WERI-Rb-1 (cell line): Measurements from ENCODE around the gene TMEM125.

Experiments
- DNase-seq: peaks from one replicate; pipeline ENCODE4 v3.0.0-alpha.2; 2020
- H3K27ac ChIP-seq: fragments of 250-450 bp; sonication (Bioruptor Pico); 2 replicates; pipeline ENCODE4 v1.5.1; 2020; ENCODE audit warnings: mild to moderate bottlenecking, moderate library complexity
- H3K27me3 ChIP-seq: fragments of 250-450 bp; sonication (Bioruptor Pico); 2 replicates; pipeline ENCODE4 v1.5.1; 2021; ENCODE audit warnings: mild to moderate bottlenecking, low read depth, moderate library complexity; ENCODE audit not compliant: insufficient read depth, severe bottlenecking
- H3K36me3 ChIP-seq: fragments of 250-450 bp; sonication (Bioruptor Pico); 2 replicates; pipeline ENCODE4 v1.5.1; 2020; ENCODE audit warnings: mild to moderate bottlenecking, moderate library complexity
- H3K4me3 ChIP-seq: 2 replicates; pipeline ENCODE4 v1.5.1; 2011; ENCODE audit warnings: low read depth, mild to moderate bottlenecking, control low read depth, low read length
- H3K9me3 ChIP-seq: fragments of 250-450 bp; sonication (Bioruptor Pico); 2 replicates; pipeline ENCODE4 v1.5.1; 2021; ENCODE audit warnings: mild to moderate bottlenecking, moderate library complexity; ENCODE audit not compliant: severe bottlenecking
- CTCF ChIP-seq: IDR thresholded peaks from 2 replicates; pipeline ENCODE4 v1.5.1; 2011; ENCODE audit warnings: low read depth, mild to moderate bottlenecking, control low read depth, inconsistent platforms, low read length

Gene TMEM125

GRCh38 chr1:43288058-43288784, 18.4 kb downstream of the TMEM125 start:
- no peak for DNase-seq
- Histone ChIP-seq H3K27ac (no peak overlapping the region), H3K4me3 (no peak overlapping the region), H3K27me3 (no peaks in the 10 kb centered on the region), H3K36me3 (no peaks in the 10 kb centered on the region), H3K9me3 (no peaks in the 10 kb centered on the region)
- TF ChIP-seq CTCF: no peak

DNA sequence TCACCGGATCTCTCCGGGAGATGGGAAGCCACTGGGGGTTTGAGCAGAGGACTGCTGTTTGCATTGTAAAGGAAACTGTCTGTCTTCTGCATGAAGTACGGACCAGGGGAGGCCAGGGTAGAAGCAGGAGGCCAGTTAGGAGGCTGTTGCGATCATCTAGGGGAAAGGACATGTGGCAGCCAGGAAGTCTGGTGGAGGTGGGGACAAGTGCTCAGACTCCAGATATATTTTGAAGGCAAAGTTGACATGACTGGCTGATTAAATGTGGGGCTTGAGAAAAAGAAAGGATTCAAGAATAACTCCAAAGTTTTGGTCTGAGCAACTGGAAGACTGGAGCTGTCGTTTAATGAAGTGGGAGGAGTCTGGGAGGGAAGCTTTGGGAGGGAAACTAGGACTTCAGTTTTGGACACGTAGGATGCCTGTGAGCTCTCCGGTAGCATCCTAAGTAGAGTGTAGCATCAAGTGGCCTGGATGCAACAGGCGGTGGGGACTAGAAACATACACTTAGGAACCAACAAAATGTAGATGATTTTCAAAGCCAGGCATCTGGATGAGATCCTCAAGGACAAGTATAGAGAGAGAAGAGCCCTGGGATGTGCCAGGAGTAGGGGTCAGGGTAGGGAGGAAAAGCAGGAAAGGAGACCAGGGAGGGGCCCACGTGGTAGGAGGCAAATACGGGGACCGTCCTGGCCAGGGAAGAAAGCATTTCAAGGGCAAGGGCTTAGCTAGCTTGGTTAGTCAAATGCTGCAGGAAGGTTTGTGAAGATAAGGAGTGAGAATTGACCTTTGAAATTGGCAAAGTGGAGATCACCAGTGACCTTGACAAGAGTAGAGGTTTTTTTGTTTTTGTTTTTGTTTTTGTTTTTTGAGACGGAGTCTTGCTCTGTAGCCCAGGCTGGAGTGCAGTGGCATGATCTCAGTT, 19.3 kb downstream of the TMEM125 start:
- H3K9me3 ChIP-seq: no peaks in the 10 kb centered on the region
- H3K27ac ChIP-seq: no peak overlapping the region
- DNase-seq: no peak
- no peaks in the 10 kb centered on the region for H3K36me3 ChIP-seq
- no peak overlapping the region for H3K4me3 ChIP-seq
- no peaks in the 10 kb centered on the region for H3K27me3 ChIP-seq
- no peak for TF ChIP-seq CTCF

GRCh38 chr1:43292216-43292615, 22.4 kb downstream of the TMEM125 start:
- H3K36me3 ChIP-seq: no peaks in the 10 kb centered on the region
- H3K27me3 ChIP-seq: no peaks in the 10 kb centered on the region
- no peak for TF ChIP-seq CTCF
- H3K27ac ChIP-seq: no peak overlapping the region
- no peaks in the 10 kb centered on the region for H3K9me3 ChIP-seq
- H3K4me3 ChIP-seq: no peak overlapping the region
- DNase-seq: peak; percentile 61

- Histone ChIP-seq H3K9me3 (no peaks in the 10 kb centered on the region), H3K27me3 (no peaks in the 10 kb centered on the region), H3K36me3 (no peaks in the 10 kb centered on the region), H3K4me3 (no peak overlapping the region), H3K27ac (no peak overlapping the region)
- no peak for TF ChIP-seq CTCF
- DNase-seq: no peak
These were observed 22.9 kb downstream of the TMEM125 start for GRCh38 chr1:43292679-43293078.

DNA sequence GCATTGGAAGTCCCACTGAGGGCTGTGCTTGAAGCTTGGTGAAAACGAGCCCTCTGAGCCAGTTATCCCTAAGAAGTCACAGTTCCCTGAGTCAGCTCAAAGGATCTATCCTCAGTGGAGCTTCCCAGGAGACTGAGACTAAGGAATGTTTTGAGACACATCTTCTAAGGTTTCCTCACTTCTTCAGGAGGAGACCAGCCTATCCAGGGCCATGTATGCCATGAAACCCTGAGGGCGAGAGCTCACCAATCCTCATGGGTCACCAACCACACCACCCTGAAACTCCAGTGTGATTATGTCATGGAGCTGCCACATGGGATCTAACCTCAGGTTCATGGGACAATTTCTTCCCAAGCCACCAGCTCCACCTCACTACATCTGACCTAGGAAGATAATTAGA, 23.4 kb downstream of the TMEM125 start:
- TF ChIP-seq CTCF: no peak
- no peak for DNase-seq
- H3K27me3 ChIP-seq: no peaks in the 10 kb centered on the region
- no peak overlapping the region for H3K27ac ChIP-seq
- H3K36me3 ChIP-seq: no peaks in the 10 kb centered on the region
- no peak overlapping the region for H3K4me3 ChIP-seq
- H3K9me3 ChIP-seq: no peaks in the 10 kb centered on the region
